ENCODE results near the gene SAMD1.
"Not testable (repeated sequence)": the region's sequence is repeated elsewhere in the genome, so short reads cannot be mapped to it uniquely, and the experiment has no call there.

SAMD1 gene

GRCh38 chr19:14050512-14050911 lies 40.0 kb downstream of the SAMD1 start:
- DNase-seq (ENCODE audit: low read depth): no peak

DNA sequence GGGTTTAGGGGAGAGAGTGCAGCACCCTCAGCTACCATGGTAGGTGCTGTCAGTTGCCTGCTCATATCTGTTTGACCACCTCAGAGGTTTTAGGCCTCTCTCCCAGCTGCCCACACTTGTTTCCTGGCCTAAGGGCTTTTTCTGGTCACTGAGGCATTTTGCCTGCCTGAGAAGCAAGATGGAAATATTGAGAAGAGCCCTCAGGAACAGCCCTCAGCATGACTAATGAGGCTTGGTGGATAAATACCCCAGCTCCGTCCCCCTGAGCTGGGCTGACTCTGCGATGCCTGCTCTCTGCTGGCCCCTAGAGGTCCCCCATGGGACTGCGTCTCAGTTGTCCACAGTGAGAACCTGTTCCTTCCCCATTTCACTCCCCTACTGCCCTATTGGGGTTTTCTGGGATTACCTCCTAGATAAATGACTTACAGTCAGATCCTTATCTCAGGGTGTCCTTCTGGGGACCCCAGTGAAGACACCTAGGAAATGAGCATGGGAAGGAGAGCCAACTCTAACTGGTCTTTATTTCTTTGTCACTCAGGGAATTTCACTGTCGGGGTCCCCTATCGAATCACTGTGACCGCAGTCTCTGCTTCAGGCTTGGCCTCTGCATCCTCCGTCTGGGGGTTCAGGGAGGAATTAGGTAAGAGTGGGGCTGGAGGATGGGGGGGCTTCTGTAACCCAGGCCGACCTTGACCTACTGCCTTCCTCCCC lies 42.0 kb downstream of the SAMD1 start:
- DNase-seq (ENCODE audit: low read depth): no peak
- H3K4me3 ChIP-seq (ENCODE audit: low read length): no peak overlapping the region
- TF ChIP-seq CTCF (conservative IDR thresholded peaks at IDR 0.05; ENCODE audit: low read length): peak; percentile 75

More at GRCh38 chr19:14050512-14050911, 40.0 kb downstream of the SAMD1 start:
- H3K4me3 ChIP-seq (ENCODE audit: low read length): no peak overlapping the region
- TF ChIP-seq CTCF (conservative IDR thresholded peaks at IDR 0.05; ENCODE audit: low read length): no peak

DNA sequence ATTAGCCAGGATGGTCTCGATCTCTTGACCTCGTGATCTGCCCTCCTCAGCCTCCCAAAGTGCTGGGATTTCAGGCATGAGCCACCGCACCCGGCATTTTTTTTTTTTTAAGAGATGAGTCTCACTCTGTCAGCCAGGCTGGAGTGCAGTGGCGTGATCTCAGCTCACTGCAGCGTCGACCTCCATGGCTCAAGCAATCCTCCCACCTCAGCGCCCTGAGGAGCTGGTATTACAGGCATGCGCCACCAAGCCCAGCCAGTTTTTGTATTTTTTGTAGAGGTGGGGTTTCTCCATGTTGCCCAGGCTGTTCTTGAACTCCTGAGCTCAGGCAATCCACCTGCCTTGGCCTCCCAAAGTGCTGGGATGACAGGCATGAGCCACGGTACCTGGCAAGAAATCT lies 42.7 kb downstream of the SAMD1 start:
- H3K4me3 ChIP-seq (ENCODE audit: low read length); DNase-seq (ENCODE audit: low read depth): not testable (repeated sequence)

DNA sequence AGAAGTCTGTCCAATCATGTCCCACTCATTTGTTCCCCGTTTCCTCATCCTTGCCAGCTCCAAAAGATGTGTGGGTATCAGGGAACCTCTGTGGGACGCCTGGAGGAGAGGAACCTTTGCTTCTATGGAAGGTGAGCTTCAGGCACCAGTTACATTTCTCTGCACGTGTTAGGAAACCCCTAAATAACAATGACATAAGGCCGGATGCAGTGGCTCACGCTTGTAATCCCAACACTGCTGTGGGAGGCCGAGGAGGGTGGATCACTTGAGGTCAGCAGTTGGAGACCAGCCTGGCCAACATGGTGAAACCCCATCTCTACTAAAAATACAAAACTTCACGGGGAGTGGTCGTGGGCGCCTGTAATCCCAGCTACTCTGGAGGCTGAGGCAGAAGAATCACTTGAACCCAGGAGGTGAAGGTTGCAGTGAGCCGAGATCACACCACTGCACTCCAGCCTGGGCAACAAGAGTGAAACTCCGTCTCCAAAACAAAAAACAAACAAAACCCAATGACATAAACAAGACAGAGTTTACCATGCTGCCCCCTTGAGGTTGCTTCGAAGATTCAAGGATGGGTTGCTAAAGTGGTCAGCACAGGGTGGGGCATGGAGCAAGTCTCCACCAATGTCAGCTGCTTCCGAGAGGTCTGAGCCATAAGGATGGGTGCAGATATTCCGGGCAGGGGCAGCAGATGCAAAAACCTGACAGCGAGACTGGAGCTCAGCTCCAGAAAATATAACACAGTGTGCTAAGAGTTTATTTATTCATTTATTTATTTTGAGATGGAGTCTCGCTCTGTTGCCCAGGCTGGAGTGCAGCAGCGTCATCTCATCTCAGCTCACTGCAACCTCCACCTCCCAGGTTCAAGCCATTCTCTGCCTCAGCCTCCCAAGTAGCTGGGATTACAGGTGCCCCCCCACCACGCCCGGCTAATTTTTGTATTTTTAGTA lies 47.6 kb downstream of the SAMD1 start:
- peak; percentile 79 for DNase-seq (ENCODE audit: low read depth)
- H3K4me3 ChIP-seq (ENCODE audit: low read length): not testable (repeated sequence)
- TF ChIP-seq CTCF (conservative IDR thresholded peaks at IDR 0.05; ENCODE audit: low read length): peak; percentile 65

GRCh38 chr19:14039181-14039580 lies 51.4 kb downstream of the SAMD1 start:
- H3K4me3 ChIP-seq (ENCODE audit: low read length): no peak overlapping the region
- TF ChIP-seq CTCF (conservative IDR thresholded peaks at IDR 0.05; ENCODE audit: low read length): no peak
- DNase-seq (ENCODE audit: low read depth): no peak
